GM12874 (cell line): ENCODE results near the gene HS6ST2.

Source experiments
- CTCF ChIP-seq: IDR thresholded peaks from 2 replicates; pipeline ENCODE4 v1.5.1; 2011; ENCODE audit warnings: low read depth, mild to moderate bottlenecking, control low read depth, low read length, moderate library complexity; ENCODE audit not compliant: insufficient read depth

The HS6ST2 gene

GRCh38 chrX:132758759-132759158, 199.7 kb downstream of the HS6ST2 start:
- TF ChIP-seq CTCF = no peak

DNA sequence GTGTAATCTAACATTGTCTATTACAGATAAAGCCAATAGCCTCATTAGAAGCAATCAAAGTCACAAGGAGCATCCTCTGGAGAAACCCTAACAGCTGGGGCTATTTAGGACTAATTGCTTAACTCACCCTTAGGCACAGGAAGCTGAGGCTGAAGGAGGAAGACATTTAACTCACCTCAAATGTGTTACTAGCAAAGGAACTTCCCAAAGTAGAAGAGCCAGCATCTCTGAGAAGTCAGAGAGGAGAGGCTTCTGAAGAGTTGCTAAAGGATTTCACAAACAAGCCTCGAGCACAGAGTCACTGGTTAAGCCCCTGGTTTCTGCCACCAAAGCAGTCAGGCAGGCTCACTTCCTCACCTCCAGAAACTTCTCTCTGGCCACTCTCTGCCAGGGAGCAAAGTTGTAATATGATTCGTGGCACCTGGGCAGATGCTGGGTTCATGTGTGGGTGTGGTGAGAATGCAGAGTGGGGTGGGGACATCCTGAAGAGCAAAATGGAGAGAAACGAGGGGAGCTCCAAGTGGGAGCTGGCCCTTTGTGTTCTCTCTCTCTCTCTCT, 201.3 kb downstream of the HS6ST2 start:
- no peak for TF ChIP-seq CTCF

- TF ChIP-seq CTCF = no peak
Observed at GRCh38 chrX:132756439-132756838, 202.0 kb downstream of the HS6ST2 start.

GRCh38 chrX:132751063-132751690, 207.3 kb downstream of the HS6ST2 start:
- TF ChIP-seq CTCF = no peak

- no peak for TF ChIP-seq CTCF
Observed at GRCh38 chrX:132750331-132751062, 207.9 kb downstream of the HS6ST2 start.

GRCh38 chrX:132749406-132749805, 209.0 kb downstream of the HS6ST2 start:
- no peak for TF ChIP-seq CTCF

GRCh38 chrX:132748909-132749308, 209.5 kb downstream of the HS6ST2 start:
- no peak for TF ChIP-seq CTCF
